Measurements from ENCODE around the gene S100PBP. TPM values are rescaled to one million over a fixed set of nuclear protein-coding genes. Genes with fewer than 3 reads are reported as not detected.
A peak's percentile ranks its signal among the peaks of the same experiment; 100 is the strongest.

S100PBP gene
- polyA plus RNA-seq, 1 of the 3 experiments (the other 2 are of a cell fraction): 13.2 TPM

GRCh38 chr1:32873484-32873883 lies 56.0 kb downstream of the S100PBP start (continued):
- TF ChIP-seq REST (IDR thresholded peaks at IDR 0.05; ENCODE audit: low read depth, low read length) (no peak), RCOR1 (IDR thresholded peaks at IDR 0.05; ENCODE audit: low read length) (no peak), CTCF (IDR thresholded peaks at IDR 0.05) (no peak), FOXJ3 (CRISPR knock-in tag; IDR thresholded peaks at IDR 0.05) (no peak), JUND (IDR thresholded peaks at IDR 0.05) (no peak), FOSL2 (IDR thresholded peaks at IDR 0.05; ENCODE audit: borderline replicate concordance, low read depth) (no peak), USF2 (IDR thresholded peaks at IDR 0.05; ENCODE audit: borderline replicate concordance, low read depth, low read length) (no peak)

GRCh38 chr1:32874860-32875752 lies 57.7 kb downstream of the S100PBP start:
- no peaks in the 10 kb centered on the region for H3K36me3 ChIP-seq (replicated peaks in 1 of 2; ENCODE audit: control insufficient read depth in 1 of 2, insufficient read depth in 2 of 2, low read length in 1 of 2)
- H3K4me2 ChIP-seq: no peak overlapping the region
- DNase-seq: no peak
- no peak overlapping the region for H3K27ac ChIP-seq (ENCODE audit: low read depth in 2 of 2, low read length in 1 of 2)
- POLR2A ChIA-PET: no interaction called here
- no peak overlapping the region for H2AFZ ChIP-seq (ENCODE audit: low read depth)
- 57% methylated on average over 5 of the region's 5 CpGs for WGBS (ENCODE audit: low lambda C conversion rate)
- no peaks in the 10 kb centered on the region for H3K27me3 ChIP-seq (ENCODE audit: insufficient read depth)
- TF ChIP-seq PBX3 (IDR thresholded peaks at IDR 0.05): peak; percentile 38
- no peak for TF ChIP-seq FOSL2 (IDR thresholded peaks at IDR 0.05; ENCODE audit: borderline replicate concordance, low read depth)
- H3K4me3 ChIP-seq (ENCODE audit: low read depth in 2 of 2, low read length in 1 of 2): no peak overlapping the region
- peaks cover 0 to 27% of the 10 kb centered on the region in 2 experiments; a peak in 1 of 4 replicates for H3K4me1 ChIP-seq (ENCODE audit: control insufficient read depth in 1 of 2, insufficient read depth in 2 of 2, low read depth in 1 of 2, low read length in 1 of 2)
- no peaks in the 10 kb centered on the region for H4K20me1 ChIP-seq (ENCODE audit: insufficient read depth)
- peaks cover 8% of the 10 kb centered on the region for H3F3A ChIP-seq (replicated peaks; ENCODE audit: insufficient read depth)
- H3K79me2 ChIP-seq (ENCODE audit: insufficient read depth): no peaks in the 10 kb centered on the region
- no peaks in the 10 kb centered on the region for H3K9me2 ChIP-seq
- no peaks in the 10 kb centered on the region for H3K9me3 ChIP-seq
- no peak overlapping the region for H3K9ac ChIP-seq
- CTCF ChIA-PET: interaction anchor here (0.5 to 4.6 kb wide), 15 partner anchors 11 to 476 kb away, joined by 3 to 44 read pairs (median 6); partner anchors contain the start of gene HPCA

All from SK-N-SH (cell line).